Hematopoietic multipotent progenitor cell treated with erythropoietin and hydrocortisone succinate and interleukin-3 and kit ligand, for 15 days (in vitro differentiated cells): Measurements from ENCODE around the gene TMEM176B.
"Not testable (repeated sequence)": the region's sequence is repeated elsewhere in the genome, so short reads cannot be mapped to it uniquely, and the experiment has no call there.

Experiments
- DNase-seq: peaks from one replicate; pipeline ENCODE4 v3.0.0-alpha.2; 2015; ENCODE audit warnings: low spot score

Gene TMEM176B

GRCh38 chr7:150823043-150823442, 22.9 kb upstream of the TMEM176B start:
- no peak for DNase-seq

GRCh38 chr7:150820578-150821198, 20.5 kb upstream of the TMEM176B start:
- DNase-seq, result no peak

GRCh38 chr7:150820148-150820547, 20.0 kb upstream of the TMEM176B start:
- no peak for DNase-seq

- DNase-seq, result no peak
Measured at GRCh38 chr7:150818971-150819370, 18.8 kb upstream of the TMEM176B start.

GRCh38 chr7:150814328-150815001, 14.3 kb upstream of the TMEM176B start:
- DNase-seq, result no peak

- not testable (repeated sequence) for DNase-seq
Measured at GRCh38 chr7:150807616-150808438, 7.7 kb upstream of the TMEM176B start.

GRCh38 chr7:150806863-150807262, 6.7 kb upstream of the TMEM176B start:
- DNase-seq, result no peak

GRCh38 chr7:150806454-150806853, 6.3 kb upstream of the TMEM176B start:
- DNase-seq, result no peak

- no peak for DNase-seq
Measured at GRCh38 chr7:150805864-150806263, 5.7 kb upstream of the TMEM176B start.

GRCh38 chr7:150804802-150805201, 4.6 kb upstream of the TMEM176B start:
- DNase-seq, result no peak

GRCh38 chr7:150803161-150803860, 3.1 kb upstream of the TMEM176B start:
- DNase-seq, result no peak

- DNase-seq, result no peak
Measured at GRCh38 chr7:150801946-150802771, 2.0 kb upstream of the TMEM176B start.

GRCh38 chr7:150801242-150801945, 1.2 kb upstream of the TMEM176B start:
- DNase-seq, result no peak

- no peak for DNase-seq
Measured at GRCh38 chr7:150800581-150801241, 547 bp upstream of the TMEM176B start, which contains the start of gene TMEM176A. Gene TMEM176A (plus strand): TSS chr7:150800769. CDS start chr7:150801551, 782 bp downstream.

GRCh38 chr7:150799156-150799555, 1.0 kb downstream of the TMEM176B start:
- DNase-seq, result no peak

- DNase-seq, result no peak
Measured at GRCh38 chr7:150797661-150798060, 2.5 kb downstream of the TMEM176B start.

- DNase-seq, result no peak
Measured at GRCh38 chr7:150793569-150794238, 6.5 kb downstream of the TMEM176B start.

GRCh38 chr7:150791746-150792452, 8.3 kb downstream of the TMEM176B start:
- DNase-seq, result no peak

GRCh38 chr7:150791304-150791703, 8.9 kb downstream of the TMEM176B start:
- no peak for DNase-seq
